Measurements from ENCODE around the gene C11orf21. TPM values are rescaled to one million over a fixed set of nuclear protein-coding genes. Genes with fewer than 3 reads are reported as not detected.

Gene C11orf21
- total RNA-seq, 5 donors from 2014 or later (not counting 1 experiment from before 2014, with no cell fraction given), result 62.3 to 133 (median 88.9) TPM

DNA sequence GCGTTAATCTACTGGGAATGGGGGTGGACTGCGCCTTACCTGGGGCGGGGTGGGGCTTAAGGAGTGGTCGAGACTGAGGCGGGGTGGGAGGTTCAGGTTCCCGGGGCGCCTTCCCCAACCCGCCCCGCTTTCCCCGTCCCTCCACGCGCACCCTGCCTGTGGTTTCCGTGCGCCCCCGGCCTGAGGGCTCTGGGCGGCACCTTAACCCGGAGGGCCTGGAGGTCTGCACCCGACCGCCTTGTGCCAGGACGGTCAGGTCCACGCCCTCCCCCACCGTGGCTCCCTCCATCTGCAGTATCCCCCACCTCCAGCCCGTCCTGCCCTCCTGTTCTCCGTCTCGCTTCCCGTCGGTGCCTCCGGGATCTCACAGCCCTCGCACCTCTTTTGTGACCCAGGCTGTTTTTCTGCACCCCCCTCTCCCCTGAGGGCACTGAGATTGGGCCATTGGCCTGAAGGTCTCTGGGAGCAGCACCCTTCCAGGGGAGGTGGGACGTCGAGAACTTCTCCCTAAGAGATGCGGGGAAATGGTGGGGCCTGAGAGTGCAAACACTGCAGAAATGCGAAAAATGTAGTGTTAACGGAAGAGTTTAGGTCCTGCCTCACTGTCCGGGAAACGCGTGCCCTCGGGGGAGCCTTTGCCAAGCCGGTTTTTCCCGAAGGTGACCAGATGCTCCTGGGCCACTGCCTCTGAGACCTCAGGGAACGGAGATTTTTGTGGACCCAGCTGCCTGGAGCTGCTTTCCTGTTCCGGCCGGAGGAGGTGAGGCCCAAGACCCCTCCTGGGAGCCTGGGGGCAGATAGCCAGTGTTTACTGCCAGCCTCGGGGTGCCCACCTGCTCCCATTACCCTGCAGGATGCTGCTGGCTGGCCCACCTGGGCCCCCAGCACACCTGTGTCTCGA, 30.1 kb downstream of the C11orf21 start:
- peaks cover 9 to 20% (median 16%) of the 10 kb centered on the region in 3 donors for H3K4me1 Mint-ChIP-seq
- H3K36me3 Mint-ChIP-seq, result no peaks in the 10 kb centered on the region
- ChIA-PET CTCF (no interaction called here), POLR2A (interaction anchor here in 1 of 2 donors (1.0 kb wide), 1 partner anchor 129 kb away, joined by 3 read pairs; the partner anchor contains the start of gene TSSC4)
- Histone ChIP-seq H3K27ac (ENCODE audit: low read length) (no peak overlapping the region), H3K27me3 (replicated peaks in 1 of 2; ENCODE audit: control insufficient read depth in 2 of 2, extremely low read depth in 1 of 2, insufficient read depth in 2 of 2, low read length in 1 of 2) (peaks cover 0 to 73% of the 10 kb centered on the region in 2 experiments), H3K4me3 (ENCODE audit: control insufficient read depth in 1 of 2, extremely low read depth in 1 of 2, low read length in 1 of 2) (no peak overlapping the region), H3K4me1 (ENCODE audit: control insufficient read depth in 1 of 2, extremely low read depth in 1 of 2, insufficient read depth in 2 of 2, low read length in 2 of 2) (peaks cover under 1 to 44% of the 10 kb centered on the region in 2 experiments), H3K9me3 (no peaks in the 10 kb centered on the region), H3K36me3 (ENCODE audit: control insufficient read depth in 2 of 2, extremely low read depth in 1 of 2, insufficient read depth in 1 of 2, low read length in 1 of 2) (no peaks in the 10 kb centered on the region)
- DNase-seq (no peak), ATAC-seq (replicated peaks in 1 of 4) (no peak)
- no peak overlapping the region for H3K27ac Mint-ChIP-seq
- H3K9me3 Mint-ChIP-seq, result no peaks in the 10 kb centered on the region
- H3K27me3 Mint-ChIP-seq, result peaks cover 7 to 32% of the 10 kb centered on the region in 2 donors
- H3K4me3 Mint-ChIP-seq, result peak overlapping the region in 1 of 3 donors; percentile 49
- WGBS (ENCODE audit: insufficient coverage), result 41% methylated on average over 38 of the region's 45 CpGs

DNA sequence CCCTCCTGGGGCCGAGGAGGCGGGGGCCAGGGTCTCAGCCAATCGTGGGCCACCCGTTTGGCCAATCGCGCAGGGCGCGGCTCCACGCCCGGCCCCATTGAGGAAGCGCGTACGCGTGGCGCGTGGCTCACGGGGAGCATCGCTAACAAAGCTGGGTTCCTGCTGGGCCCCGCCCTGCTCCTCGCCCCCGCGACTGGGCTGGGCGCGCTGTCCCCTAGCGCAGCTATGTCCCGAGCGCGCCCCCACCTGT, 30.7 kb downstream of the C11orf21 start:
- CTCF ChIA-PET, result no interaction called here
- H3K9me3 ChIP-seq, result no peaks in the 10 kb centered on the region
- H3K36me3 ChIP-seq (ENCODE audit: control insufficient read depth in 2 of 2, extremely low read depth in 1 of 2, insufficient read depth in 1 of 2, low read length in 1 of 2), result no peaks in the 10 kb centered on the region
- H3K4me1 ChIP-seq (ENCODE audit: control insufficient read depth in 1 of 2, extremely low read depth in 1 of 2, insufficient read depth in 2 of 2, low read length in 2 of 2), result peaks cover 3 to 50% of the 10 kb centered on the region in 2 experiments
- no peaks in the 10 kb centered on the region for H3K36me3 Mint-ChIP-seq
- peaks cover 7 to 35% of the 10 kb centered on the region in 2 donors for H3K27me3 Mint-ChIP-seq
- H3K27ac Mint-ChIP-seq, result no peak overlapping the region
- 5% methylated on average over 18 of the region's 28 CpGs for WGBS (ENCODE audit: insufficient coverage)
- peaks cover 15 to 25% (median 22%) of the 10 kb centered on the region in 3 donors for H3K4me1 Mint-ChIP-seq
- no peak overlapping the region for H3K27ac ChIP-seq (ENCODE audit: low read length)
- DNase-seq, result peak in 30 of 35 experiments; percentile 14 to 72 (median 44)
- peaks cover 0 to 70% of the 10 kb centered on the region in 2 experiments for H3K27me3 ChIP-seq (replicated peaks in 1 of 2; ENCODE audit: control insufficient read depth in 2 of 2, extremely low read depth in 1 of 2, insufficient read depth in 2 of 2, low read length in 1 of 2)
- peak; percentile 17 to 74 (median 44) for ATAC-seq (replicated peaks in 1 of 4)
- H3K4me3 Mint-ChIP-seq, result no peak overlapping the region
- peak overlapping the region in 1 of 2 donors; percentile 44 for H3K4me3 ChIP-seq (ENCODE audit: control insufficient read depth in 1 of 2, extremely low read depth in 1 of 2, low read length in 1 of 2)
- POLR2A ChIA-PET, result interaction anchor here in 1 of 2 donors (1.0 kb wide), 1 partner anchor 129 kb away, joined by 3 read pairs; the partner anchor contains the start of gene TSSC4
- H3K9me3 Mint-ChIP-seq, result no peaks in the 10 kb centered on the region

- H3K27me3 ChIP-seq (replicated peaks in 1 of 2; ENCODE audit: control insufficient read depth in 2 of 2, extremely low read depth in 1 of 2, insufficient read depth in 2 of 2, low read length in 1 of 2), result peaks cover 0 to 65% of the 10 kb centered on the region in 2 experiments
- POLR2A ChIA-PET, result interaction anchor here in 1 of 2 donors (1.0 kb wide), 1 partner anchor 130 kb away, joined by 3 read pairs; the partner anchor contains the start of gene TSSC4
- ATAC-seq (replicated peaks in 1 of 4), result peak in 1 of 4 experiments; percentile 15
- DNase-seq, result peak in 3 of 35 experiments; percentile 12 to 26 (median 20)
- Mint-ChIP-seq H3K9me3 (no peaks in the 10 kb centered on the region), H3K4me1 (peaks cover 20 to 30% (median 27%) of the 10 kb centered on the region in 3 donors), H3K27ac (no peak within 1 kb of the TSS), H3K4me3 (peak within 1 kb of the TSS; percentile 43 to 62 (median 52)), H3K36me3 (no peaks in the 10 kb centered on the region), H3K27me3 (peaks cover 7 to 35% of the 10 kb centered on the region in 2 donors)
- no peaks in the 10 kb centered on the region for H3K9me3 ChIP-seq
- 5% methylated on average over 84 of the region's 89 CpGs for WGBS (ENCODE audit: insufficient coverage)
- peaks cover 4 to 55% of the 10 kb centered on the region in 2 experiments for H3K4me1 ChIP-seq (ENCODE audit: control insufficient read depth in 1 of 2, extremely low read depth in 1 of 2, insufficient read depth in 2 of 2, low read length in 2 of 2)
- no peak within 1 kb of the TSS for H3K27ac ChIP-seq (ENCODE audit: low read length)
- CTCF ChIA-PET, result no interaction called here
- H3K36me3 ChIP-seq (ENCODE audit: control insufficient read depth in 2 of 2, extremely low read depth in 1 of 2, insufficient read depth in 1 of 2, low read length in 1 of 2), result no peaks in the 10 kb centered on the region
- H3K4me3 ChIP-seq (ENCODE audit: control insufficient read depth in 1 of 2, extremely low read depth in 1 of 2, low read length in 1 of 2), result peak within 1 kb of the TSS; percentile 33 to 57
Measured at GRCh38 chr11:2270322-2271076, 31.2 kb downstream of the C11orf21 start, which contains the start of gene ASCL2. Gene ASCL2 (minus strand): TSS chr11:2270588. CDS start chr11:2270332, 256 bp downstream.

DNA sequence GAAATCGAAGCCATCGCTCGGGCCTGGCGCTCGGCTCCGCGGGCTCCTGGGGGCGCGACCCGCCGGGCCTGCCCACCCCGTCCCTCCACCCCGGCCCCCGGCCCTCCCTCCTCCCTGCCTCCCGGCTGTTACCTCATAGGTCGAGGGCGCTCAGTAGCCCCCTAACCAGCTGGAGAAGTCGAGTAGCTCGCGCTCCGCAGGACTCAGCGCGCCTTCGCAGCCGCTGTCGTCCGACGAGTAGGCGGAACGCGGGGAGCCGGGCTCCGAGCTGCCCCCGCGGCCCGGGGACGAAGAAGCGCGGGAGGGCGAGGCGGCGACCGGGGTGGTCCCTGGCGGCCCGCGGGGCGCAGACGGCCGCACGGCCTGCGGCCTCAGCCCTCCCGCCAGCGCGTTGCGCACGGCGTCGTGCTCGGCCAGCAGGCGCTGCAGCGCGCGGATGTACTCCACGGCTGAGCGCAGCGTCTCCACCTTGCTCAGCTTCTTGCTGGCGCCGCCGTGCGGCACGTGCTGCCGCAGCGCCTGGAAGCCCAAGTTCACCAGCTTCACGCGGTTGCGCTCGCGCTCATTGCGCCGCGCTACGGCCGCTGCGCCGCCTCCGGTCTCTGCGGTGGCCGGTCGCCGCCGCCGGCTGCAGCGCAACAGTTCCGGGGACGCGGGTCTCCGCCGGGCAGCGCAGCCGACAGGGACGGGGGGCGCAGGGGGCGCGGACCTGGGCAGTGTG, 32.0 kb downstream of the C11orf21 start:
- peaks cover 0 to 58% of the 10 kb centered on the region in 2 experiments for H3K27me3 ChIP-seq (replicated peaks in 1 of 2; ENCODE audit: control insufficient read depth in 2 of 2, extremely low read depth in 1 of 2, insufficient read depth in 2 of 2, low read length in 1 of 2)
- Mint-ChIP-seq H3K27ac (no peak overlapping the region), H3K27me3 (peaks cover 7 to 30% of the 10 kb centered on the region in 2 donors), H3K4me1 (peaks cover 27 to 35% (median 31%) of the 10 kb centered on the region in 3 donors), H3K4me3 (peak overlapping the region; percentile 43 to 52 (median 49)), H3K36me3 (no peaks in the 10 kb centered on the region), H3K9me3 (no peaks in the 10 kb centered on the region)
- WGBS (ENCODE audit: insufficient coverage), result 3% methylated on average over 95 of the region's 104 CpGs
- H3K4me3 ChIP-seq (ENCODE audit: control insufficient read depth in 1 of 2, extremely low read depth in 1 of 2, low read length in 1 of 2), result peak overlapping the region; percentile 33 to 57
- ChIA-PET POLR2A (no interaction called here), CTCF (no interaction called here)
- no peaks in the 10 kb centered on the region for H3K36me3 ChIP-seq (ENCODE audit: control insufficient read depth in 2 of 2, extremely low read depth in 1 of 2, insufficient read depth in 1 of 2, low read length in 1 of 2)
- H3K9me3 ChIP-seq, result no peaks in the 10 kb centered on the region
- H3K4me1 ChIP-seq (ENCODE audit: control insufficient read depth in 1 of 2, extremely low read depth in 1 of 2, insufficient read depth in 2 of 2, low read length in 2 of 2), result peaks cover 4 to 58% of the 10 kb centered on the region in 2 experiments
- H3K27ac ChIP-seq (ENCODE audit: low read length), result no peak overlapping the region
- ATAC-seq (replicated peaks in 1 of 4) (peak; percentile 70 to 76 (median 73)), DNase-seq (peak in 31 of 35 experiments; percentile 6 to 75 (median 45))

DNA sequence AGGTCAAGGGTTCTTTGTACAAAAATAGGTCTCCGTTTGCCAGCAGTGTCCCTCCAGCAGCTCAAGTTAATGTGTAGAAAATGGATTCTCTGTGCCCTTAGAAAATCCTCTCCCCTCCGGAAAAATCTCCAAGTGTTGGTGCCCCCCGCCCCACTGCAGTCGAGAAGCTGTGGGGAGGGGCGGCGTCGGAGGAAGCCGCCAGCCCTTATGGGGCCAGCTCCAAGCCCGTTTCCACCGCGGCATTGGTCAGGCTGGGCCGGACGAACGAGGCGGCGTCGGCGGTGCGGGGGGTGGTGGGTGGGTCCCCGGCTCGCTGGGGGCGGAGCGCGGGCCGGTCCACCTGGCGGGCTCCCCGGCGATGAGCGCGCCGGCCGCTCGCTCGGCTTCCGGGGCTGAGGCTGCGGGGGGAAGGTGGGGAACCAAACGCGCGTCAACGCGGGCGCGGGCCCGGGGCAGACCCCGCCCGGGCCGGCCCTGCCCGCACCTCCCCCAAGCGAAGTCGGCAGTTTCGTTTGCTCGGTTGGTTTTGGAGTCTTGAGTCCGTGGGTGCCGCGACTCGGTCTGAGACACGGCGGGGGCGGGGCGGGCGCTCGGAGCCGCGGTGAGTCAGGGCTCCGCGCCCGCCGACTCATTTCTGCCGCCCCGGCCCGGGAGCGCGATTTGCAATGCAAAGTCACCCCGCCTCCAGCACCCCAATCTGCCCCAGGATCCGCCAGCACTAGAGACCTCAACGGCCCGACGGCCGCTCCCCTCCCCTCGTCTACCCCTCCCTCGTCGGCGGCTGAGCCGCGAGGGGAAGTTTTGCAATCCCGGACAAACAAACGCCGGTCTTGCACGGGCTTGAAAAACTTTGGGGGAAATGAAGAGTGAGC, 32.8 kb downstream of the C11orf21 start:
- ChIA-PET POLR2A (interaction anchor here in 1 of 2 donors (0.6 kb wide), 1 partner anchor 918 kb away, joined by 4 read pairs; no protein-coding TSS in a partner anchor), CTCF (no interaction called here)
- Histone ChIP-seq H3K4me3 (ENCODE audit: control insufficient read depth in 1 of 2, extremely low read depth in 1 of 2, low read length in 1 of 2) (peak overlapping the region; percentile 33 to 57), H3K27ac (ENCODE audit: low read length) (no peak overlapping the region), H3K36me3 (ENCODE audit: control insufficient read depth in 2 of 2, extremely low read depth in 1 of 2, insufficient read depth in 1 of 2, low read length in 1 of 2) (no peaks in the 10 kb centered on the region), H3K27me3 (replicated peaks in 1 of 2; ENCODE audit: control insufficient read depth in 2 of 2, extremely low read depth in 1 of 2, insufficient read depth in 2 of 2, low read length in 1 of 2) (peaks cover 0 to 58% of the 10 kb centered on the region in 2 experiments), H3K9me3 (no peaks in the 10 kb centered on the region), H3K4me1 (ENCODE audit: control insufficient read depth in 1 of 2, extremely low read depth in 1 of 2, insufficient read depth in 2 of 2, low read length in 2 of 2) (peaks cover 4 to 58% of the 10 kb centered on the region in 2 experiments)
- H3K27ac Mint-ChIP-seq, result peak overlapping the region in 1 of 2 donors; percentile 5
- DNase-seq (peak in 24 of 35 experiments; percentile 4 to 56 (median 26)), ATAC-seq (replicated peaks in 1 of 4) (peak; percentile 29 to 40 (median 32))
- H3K9me3 Mint-ChIP-seq, result no peaks in the 10 kb centered on the region
- H3K36me3 Mint-ChIP-seq, result no peaks in the 10 kb centered on the region
- H3K27me3 Mint-ChIP-seq, result peaks cover 7 to 30% of the 10 kb centered on the region in 2 donors
- H3K4me3 Mint-ChIP-seq, result peak overlapping the region; percentile 61 to 65 (median 64)
- 3% methylated on average over 61 of the region's 89 CpGs for WGBS (ENCODE audit: insufficient coverage)
- peaks cover 28 to 35% (median 31%) of the 10 kb centered on the region in 3 donors for H3K4me1 Mint-ChIP-seq

Measured in T-cell (primary cell).